ENCODE data around the gene GABBR2. TPM values are rescaled to one million over a fixed set of nuclear protein-coding genes. Genes with fewer than 3 reads are reported as not detected.

Gene GABBR2
- total RNA-seq = not detected in 2 replicates
- long read RNA-seq = 0 reads

DNA sequence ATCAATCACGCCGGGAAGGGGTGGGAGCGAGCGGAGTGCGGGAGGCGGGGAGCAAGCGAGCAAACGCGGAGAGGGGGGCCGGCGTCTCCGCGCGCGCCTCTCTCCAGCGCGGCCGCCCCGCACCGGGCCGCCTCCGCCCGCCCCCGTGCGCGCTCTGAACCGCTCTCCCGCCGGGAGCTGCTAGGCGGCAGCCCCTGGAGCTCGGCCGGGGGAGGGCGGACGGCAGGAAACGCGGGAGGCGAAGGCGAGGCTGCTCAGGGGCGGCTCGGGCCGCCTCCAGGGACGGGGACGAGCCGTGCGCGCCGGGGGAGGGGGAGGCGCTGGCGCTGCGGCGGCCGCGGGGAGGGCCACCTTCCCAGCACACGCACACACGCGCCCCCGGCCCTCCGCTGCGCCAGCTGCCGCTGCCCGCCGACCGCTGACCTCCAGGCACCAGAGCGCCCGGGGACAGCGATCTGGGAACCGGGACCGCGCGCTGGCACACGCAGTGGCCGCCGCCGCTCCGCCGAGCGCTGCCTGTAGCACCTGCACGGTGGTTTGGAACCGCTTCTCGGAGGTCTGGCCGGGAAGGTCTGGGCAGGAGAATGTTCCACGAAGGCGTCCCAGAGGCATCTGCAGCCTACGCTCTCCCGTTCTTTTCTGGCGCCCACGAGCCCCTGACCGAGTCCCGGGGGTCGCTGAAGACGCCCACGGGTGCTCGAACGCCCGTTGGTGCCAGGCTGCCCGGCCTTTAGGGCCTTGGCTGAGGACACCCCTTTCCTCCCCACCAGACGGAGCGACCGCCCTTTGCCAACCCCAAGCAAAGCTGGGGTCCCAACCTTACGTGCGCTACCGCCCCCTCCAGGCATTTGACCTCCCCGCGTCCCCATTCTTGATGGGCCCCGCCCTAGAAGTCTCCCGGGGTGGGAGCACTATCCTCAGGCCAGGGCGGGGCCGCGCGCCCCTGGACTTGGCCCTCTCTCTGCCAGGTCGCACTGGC is at the start of gene GABBR2:
Gene GABBR2 (minus strand): TSS at position 3 of the 979 bp plus-strand sequence. CDS start 198 bp downstream, outside the sequence.
- peak within 1 kb of the TSS; percentile 56 for H3K4me3 Mint-ChIP-seq (ENCODE audit: unreplicated experiment)
- H3K9me3 Mint-ChIP-seq (ENCODE audit: unreplicated experiment) = no peaks in the 10 kb centered on the region
- no peak within 1 kb of the TSS for H3K27ac Mint-ChIP-seq (ENCODE audit: unreplicated experiment)
- DNase-seq (ENCODE audit: extremely low spot score, unreplicated experiment) = no peak
- no peaks in the 10 kb centered on the region for H3K36me3 Mint-ChIP-seq (ENCODE audit: unreplicated experiment)
- peaks cover 69% of the 10 kb centered on the region for H3K27me3 Mint-ChIP-seq (ENCODE audit: unreplicated experiment)
- TF ChIP-seq, protein P1, sequence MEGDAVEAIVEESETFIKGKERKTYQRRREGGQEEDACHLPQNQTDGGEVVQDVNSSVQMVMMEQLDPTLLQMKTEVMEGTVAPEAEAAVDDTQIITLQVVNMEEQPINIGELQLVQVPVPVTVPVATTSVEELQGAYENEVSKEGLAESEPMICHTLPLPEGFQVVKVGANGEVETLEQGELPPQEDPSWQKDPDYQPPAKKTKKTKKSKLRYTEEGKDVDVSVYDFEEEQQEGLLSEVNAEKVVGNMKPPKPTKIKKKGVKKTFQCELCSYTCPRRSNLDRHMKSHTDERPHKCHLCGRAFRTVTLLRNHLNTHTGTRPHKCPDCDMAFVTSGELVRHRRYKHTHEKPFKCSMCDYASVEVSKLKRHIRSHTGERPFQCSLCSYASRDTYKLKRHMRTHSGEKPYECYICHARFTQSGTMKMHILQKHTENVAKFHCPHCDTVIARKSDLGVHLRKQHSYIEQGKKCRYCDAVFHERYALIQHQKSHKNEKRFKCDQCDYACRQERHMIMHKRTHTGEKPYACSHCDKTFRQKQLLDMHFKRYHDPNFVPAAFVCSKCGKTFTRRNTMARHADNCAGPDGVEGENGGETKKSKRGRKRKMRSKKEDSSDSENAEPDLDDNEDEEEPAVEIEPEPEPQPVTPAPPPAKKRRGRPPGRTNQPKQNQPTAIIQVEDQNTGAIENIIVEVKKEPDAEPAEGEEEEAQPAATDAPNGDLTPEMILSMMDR (IDR thresholded peaks at IDR 0.05) = no peak
- peaks cover 12% of the 10 kb centered on the region for H3K4me1 Mint-ChIP-seq (ENCODE audit: unreplicated experiment)

DNA sequence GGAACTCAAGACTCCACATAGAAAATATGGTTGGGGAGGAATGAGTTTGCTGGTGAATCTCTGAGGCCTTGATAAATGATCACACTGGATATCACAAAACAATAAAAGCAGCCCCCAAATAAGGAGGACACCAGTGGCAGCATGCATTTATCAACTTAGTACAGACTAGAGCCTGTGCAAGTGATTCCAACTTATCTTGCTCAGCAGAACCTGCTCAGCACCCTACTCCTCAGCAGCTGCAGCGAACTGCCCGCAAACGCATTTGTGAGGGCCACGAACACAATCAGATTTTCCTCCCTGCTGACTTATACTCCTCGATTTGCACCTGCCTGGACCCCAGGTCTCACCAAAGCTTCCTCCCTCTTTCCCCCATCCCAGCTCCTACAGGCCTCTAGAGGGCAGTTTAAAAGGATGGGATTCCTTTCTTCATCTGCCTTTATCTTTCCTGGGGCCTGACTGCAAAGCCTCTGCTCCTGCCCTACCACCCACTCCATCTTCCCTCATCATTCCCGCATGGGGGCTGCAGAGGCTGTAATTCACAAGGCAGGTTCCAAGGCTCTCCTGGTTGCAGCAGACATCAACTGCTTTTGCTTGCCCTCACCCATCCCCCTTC is 46.4 kb upstream of the GABBR2 start:
- H3K27ac Mint-ChIP-seq (ENCODE audit: unreplicated experiment) = no peak overlapping the region
- H3K4me3 Mint-ChIP-seq (ENCODE audit: unreplicated experiment) = no peak overlapping the region
- TF ChIP-seq, protein P1 (IDR thresholded peaks at IDR 0.05) = no peak
- no peak for DNase-seq (ENCODE audit: extremely low spot score, unreplicated experiment)
- H3K4me1 Mint-ChIP-seq (ENCODE audit: unreplicated experiment) = no peaks in the 10 kb centered on the region
- H3K9me3 Mint-ChIP-seq (ENCODE audit: unreplicated experiment) = peaks cover 18% of the 10 kb centered on the region
- H3K36me3 Mint-ChIP-seq (ENCODE audit: unreplicated experiment) = peaks cover 55% of the 10 kb centered on the region
- no peaks in the 10 kb centered on the region for H3K27me3 Mint-ChIP-seq (ENCODE audit: unreplicated experiment)

DNA sequence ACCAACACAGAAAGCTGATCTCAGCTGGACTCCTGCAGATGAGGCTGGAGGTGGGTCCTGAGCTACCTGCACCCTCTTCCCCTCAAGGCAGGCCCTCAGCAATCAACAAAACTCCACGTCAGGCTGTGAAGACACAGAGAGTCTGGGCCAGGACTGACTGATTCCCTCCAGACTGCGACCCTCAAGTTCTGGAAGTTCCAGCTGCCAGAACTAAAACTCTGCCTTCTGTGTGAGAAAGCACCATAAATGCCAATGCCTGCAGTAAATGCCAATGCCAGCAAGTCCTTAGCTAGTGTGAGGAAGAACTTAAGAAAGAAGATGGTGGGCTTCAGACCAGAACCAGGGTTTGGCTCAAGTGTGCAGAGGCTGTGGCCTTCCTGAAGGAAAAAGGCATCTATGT is 42.5 kb upstream of the GABBR2 start:
- H3K27me3 Mint-ChIP-seq (ENCODE audit: unreplicated experiment) = no peaks in the 10 kb centered on the region
- H3K4me3 Mint-ChIP-seq (ENCODE audit: unreplicated experiment) = no peak overlapping the region
- H3K27ac Mint-ChIP-seq (ENCODE audit: unreplicated experiment) = no peak overlapping the region
- H3K4me1 Mint-ChIP-seq (ENCODE audit: unreplicated experiment) = no peaks in the 10 kb centered on the region
- no peaks in the 10 kb centered on the region for H3K9me3 Mint-ChIP-seq (ENCODE audit: unreplicated experiment)
- peaks cover 50% of the 10 kb centered on the region for H3K36me3 Mint-ChIP-seq (ENCODE audit: unreplicated experiment)
- no peak for DNase-seq (ENCODE audit: extremely low spot score, unreplicated experiment)
- TF ChIP-seq, protein P1 (IDR thresholded peaks at IDR 0.05) = no peak

DNA sequence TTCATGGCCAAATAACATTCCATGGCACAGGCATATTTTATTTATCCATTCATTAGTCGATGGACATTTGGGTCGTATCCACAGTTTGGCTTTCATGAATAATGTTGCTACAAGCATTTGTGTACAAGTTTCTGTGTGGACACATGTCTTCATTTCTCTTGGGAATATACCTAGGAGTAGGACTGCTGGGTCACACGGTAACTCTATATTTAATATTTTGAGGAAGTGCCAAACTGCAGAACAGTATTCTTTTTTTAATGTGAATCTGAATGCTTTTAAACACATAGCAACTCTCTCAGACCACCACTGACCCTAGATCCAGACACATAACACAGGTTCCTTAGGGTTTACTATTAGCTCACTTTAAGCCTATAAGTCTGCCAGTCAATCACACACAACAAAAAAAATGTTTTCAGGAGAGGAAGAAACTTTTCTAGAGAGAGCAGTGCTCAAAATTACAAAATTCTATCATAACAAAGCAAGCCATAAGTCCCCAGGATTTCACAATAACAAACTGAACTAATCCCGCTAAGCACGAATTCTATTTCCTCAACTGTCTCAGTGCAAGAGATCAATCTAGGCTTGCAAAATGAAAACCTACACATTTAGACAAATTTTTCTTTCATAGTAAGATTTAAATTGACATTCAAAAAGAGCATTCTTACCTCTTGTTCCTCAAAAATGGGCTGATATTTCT is 41.8 kb upstream of the GABBR2 start:
- no peak overlapping the region for H3K4me3 Mint-ChIP-seq (ENCODE audit: unreplicated experiment)
- H3K36me3 Mint-ChIP-seq (ENCODE audit: unreplicated experiment) = peaks cover 48% of the 10 kb centered on the region
- TF ChIP-seq, protein P1 (IDR thresholded peaks at IDR 0.05) = no peak
- no peaks in the 10 kb centered on the region for H3K4me1 Mint-ChIP-seq (ENCODE audit: unreplicated experiment)
- H3K27ac Mint-ChIP-seq (ENCODE audit: unreplicated experiment) = no peak overlapping the region
- no peak for DNase-seq (ENCODE audit: extremely low spot score, unreplicated experiment)
- no peaks in the 10 kb centered on the region for H3K9me3 Mint-ChIP-seq (ENCODE audit: unreplicated experiment)
- no peaks in the 10 kb centered on the region for H3K27me3 Mint-ChIP-seq (ENCODE audit: unreplicated experiment)
